ENCODE measurements around the gene SCAMP4.
A peak's percentile ranks its signal among the peaks of the same experiment; 100 is the strongest.
"Not testable (repeated sequence)": the region's sequence is repeated elsewhere in the genome, so short reads cannot be mapped to it uniquely, and the experiment has no call there.

Gene SCAMP4

DNA sequence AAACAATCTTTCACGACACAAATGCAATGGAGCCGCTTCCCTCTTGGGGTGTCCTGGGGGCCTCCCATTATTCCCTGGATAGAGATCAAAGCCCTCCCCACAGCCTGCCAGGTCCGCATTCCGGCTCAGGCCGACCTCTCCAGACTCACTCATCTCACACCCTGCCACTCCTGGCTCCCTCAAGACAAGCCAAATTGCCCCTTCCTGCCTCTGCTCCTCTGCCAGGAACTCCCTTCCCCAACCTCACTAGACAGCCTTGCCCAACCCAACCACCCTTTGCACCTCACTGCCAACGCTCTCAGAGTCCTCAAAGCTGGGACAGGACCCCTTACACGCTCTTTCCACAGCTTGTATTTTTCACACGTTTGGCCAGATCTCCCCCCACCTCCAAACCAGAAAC lies 21.4 kb upstream of the SCAMP4 start:
- DNase-seq = no peak

- DNase-seq = no peak
Measured at GRCh38 chr19:1884291-1884718, 20.9 kb upstream of the SCAMP4 start.

DNA sequence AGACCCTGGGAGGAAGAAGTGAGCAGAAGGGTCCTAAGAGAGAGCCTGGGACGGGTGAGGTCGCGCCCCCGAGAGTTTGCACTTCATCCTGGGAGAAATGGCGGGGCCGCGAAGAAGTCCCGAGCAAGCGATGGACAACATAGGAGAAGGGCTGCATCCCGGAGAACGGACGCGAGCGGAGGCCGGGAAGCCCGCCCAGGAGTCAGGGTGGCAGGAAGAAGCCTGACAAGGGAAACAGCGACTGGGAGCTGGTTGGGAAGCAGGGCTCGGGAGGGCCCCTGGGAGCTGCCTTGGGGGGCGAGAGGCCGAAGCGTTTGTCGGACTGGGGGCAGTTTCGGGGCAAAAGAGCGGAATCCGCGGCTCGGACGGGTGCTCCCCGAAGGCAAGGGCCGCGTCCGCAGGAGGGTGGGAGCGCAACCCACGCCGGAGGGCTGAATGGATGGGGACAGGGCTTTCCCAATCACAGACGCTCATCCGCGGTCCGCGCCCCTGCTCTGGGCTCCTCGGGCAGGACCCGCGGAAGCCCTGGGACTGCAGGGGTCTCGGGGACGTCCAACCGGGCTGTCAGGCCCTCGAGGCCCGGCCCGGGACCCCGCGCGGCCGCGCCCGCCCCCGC lies 20.4 kb upstream of the SCAMP4 start:
- DNase-seq = no peak

- peak; percentile 86 for DNase-seq
Measured at GRCh38 chr19:1885398-1886119, 19.6 kb upstream of the SCAMP4 start, which contains the start of gene ABHD17A. TSS of gene ABHD17A (minus strand) at chr19:1885496. CDS start at chr19:1881566, 3,930 bp downstream.

DNA sequence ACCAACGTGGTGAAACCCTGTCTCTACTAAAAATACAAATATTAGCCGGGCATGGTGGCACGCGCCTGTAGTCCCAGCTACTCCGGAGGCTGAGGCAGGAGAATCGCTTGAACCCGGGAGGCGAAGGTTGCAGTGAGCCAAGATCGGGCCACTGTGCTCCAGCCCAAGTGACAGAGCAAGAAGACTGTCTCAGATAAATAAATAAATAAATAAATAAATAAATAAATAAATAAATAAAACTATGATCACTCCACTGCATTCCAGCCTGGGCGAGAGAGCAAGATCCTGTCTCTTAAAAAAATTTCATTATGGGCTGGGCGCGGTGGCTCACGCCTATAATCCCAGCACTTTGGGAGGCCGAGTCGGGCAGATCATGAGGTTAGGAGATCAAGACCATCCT lies 18.8 kb upstream of the SCAMP4 start:
- DNase-seq = not testable (repeated sequence)

DNA sequence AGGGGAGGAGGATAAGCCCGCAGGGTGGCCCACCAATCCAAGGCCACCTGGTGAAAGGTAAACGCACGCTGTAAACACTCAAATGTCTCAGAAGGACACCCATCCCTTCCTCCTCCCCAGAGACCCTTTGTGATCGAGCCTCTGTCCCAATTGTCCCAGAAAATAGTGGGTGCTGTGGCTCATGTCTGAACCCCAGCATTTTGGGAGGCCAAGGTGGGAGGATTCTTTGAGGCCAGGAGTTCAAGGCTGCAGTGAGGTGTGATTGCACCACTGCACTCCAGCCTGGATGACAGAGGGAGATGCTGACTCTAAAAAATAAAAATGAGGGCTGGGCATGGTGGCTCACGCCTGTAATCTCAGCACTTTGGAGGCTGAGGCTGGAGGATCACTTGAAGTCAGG lies 16.8 kb upstream of the SCAMP4 start:
- no peak for DNase-seq

DNA sequence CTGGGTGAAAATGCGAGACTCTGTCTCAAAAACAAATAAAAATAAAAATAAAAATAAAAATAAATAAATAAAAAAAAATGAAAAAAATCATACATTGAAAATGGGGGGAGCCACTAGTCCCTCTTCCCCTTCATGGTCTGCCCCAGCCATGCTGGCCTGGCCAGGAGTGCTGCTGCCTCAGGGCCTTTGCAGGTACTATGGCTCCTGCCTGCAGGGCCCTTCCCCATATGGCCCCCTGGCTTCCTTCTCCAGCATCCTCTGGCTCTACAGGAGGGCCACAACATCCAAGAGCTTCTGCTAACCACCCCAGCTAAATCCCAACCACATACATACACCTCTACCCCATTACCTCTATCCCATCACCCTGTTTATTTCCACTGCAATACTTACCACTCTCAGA lies 15.3 kb upstream of the SCAMP4 start:
- no peak for DNase-seq

GRCh38 chr19:1893791-1894190 lies 11.4 kb upstream of the SCAMP4 start:
- DNase-seq = no peak

GRCh38 chr19:1896508-1896907 lies 8.7 kb upstream of the SCAMP4 start:
- no peak for DNase-seq

DNA sequence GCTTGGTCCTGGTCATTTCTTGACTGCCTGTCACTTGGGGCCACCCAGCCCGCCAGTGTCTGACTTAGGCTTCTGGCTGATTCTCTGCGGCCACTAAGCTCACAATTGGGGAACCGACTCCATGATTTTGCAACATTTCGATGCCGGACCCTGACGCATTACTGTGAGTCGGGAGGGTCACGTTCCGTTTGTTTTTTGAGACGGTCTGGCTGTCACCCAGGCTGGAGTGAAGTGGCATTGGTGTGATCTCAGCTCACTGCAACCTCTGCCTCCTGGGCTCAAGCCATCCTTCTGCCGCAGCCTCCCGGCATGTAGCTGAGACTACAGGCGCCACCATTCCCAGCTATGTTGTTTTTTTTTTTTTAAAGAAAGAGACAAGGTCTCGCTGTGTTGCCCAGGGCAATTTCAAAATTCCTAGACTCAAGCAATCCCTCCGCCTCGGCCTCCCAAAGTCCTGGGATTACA lies 3.2 kb upstream of the SCAMP4 start:
- DNase-seq = no peak

DNA sequence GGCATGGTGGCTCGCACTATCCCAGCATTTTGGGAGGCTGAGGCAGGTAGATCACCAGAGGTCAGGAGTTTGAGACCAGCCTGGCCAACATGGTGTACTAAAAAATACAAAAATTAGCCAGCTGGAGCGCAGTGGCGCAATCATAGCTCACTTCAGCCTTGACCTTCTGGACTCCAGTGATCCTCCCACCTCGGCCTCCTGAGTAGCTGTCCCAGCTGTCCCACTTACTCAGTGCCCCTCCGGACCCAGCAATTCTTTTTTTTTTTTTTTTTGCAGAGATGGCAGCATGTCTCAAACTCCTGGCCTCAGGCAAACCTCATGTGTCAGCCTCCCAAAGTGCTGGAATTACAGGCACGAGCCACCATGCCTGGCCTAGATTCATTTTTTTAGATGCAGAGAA lies 2.3 kb upstream of the SCAMP4 start:
- no peak for DNase-seq

GRCh38 chr19:1904860-1905109 lies 414 bp upstream of the SCAMP4 start:
- DNase-seq = no peak

DNA sequence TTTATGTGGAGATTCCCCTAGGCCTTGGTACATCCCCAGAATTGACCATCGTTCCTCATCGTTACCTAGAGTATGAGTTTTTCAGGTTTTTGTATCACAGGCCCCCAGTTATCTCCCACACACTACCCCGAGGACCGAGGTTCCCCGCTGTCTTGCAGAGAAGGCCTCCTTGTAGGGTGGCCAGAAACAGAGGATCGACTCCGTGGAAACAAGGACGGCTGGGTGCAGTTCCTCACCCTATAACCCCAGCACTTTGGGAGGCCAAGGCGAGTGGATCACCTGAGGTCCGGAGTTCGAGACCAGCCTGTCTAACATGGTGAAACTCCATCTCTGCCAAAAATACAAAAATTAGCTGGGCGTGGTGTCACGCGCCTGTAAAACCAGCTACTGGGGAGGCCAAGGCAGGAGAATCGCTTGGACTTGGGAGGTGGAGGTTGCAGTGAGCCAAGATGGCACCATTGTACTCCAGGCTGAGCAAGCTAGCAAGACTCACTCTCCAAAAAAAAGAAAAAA lies 720 bp downstream of the SCAMP4 start:
- no peak for DNase-seq

- DNase-seq = no peak
Measured at GRCh38 chr19:1906985-1907562, 1.9 kb downstream of the SCAMP4 start.

DNA sequence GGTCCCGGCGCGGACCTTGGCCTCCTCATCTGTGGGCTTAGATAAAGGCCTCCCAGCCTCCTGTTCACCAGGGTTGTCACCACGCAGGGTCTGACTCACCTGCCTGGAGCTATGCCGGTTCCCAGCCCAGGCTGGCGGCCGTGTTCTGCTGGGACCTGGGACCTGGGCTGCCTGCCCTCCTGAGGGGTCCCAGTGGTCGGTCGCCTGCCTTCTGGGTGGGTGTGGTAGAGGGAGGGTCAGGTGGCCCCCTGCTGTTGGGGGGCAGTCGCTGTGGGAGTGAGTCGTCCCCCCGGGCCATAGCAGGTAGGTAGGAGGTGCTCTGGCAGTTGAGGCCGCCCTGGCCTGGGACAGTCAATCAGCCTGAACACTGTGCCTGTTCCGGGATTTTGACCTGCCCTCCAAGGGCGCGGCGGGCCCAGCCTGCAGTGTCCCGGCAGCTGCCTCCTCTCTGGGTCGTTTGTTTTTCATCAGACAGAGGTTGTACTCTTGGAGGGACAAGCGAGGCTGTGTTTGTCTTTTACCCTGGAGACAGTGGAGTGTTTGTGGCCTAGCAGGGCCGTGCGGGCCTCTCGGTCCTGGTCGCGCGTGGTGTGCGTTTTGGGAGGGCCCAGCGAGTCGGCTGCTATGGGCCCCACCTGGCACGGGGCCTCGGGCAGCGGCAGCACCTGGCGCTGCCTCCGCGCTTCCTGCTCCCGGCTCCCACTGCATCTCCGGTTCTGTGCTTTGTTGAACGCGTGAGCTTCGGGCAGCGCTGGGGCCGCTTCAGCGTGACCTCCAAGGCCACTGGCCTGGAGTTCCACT lies 2.6 kb downstream of the SCAMP4 start:
- DNase-seq = no peak

- no peak for DNase-seq
Measured at GRCh38 chr19:1908364-1908678, 3.1 kb downstream of the SCAMP4 start.

- DNase-seq = no peak
Measured at GRCh38 chr19:1909761-1910080, 4.5 kb downstream of the SCAMP4 start.

DNA sequence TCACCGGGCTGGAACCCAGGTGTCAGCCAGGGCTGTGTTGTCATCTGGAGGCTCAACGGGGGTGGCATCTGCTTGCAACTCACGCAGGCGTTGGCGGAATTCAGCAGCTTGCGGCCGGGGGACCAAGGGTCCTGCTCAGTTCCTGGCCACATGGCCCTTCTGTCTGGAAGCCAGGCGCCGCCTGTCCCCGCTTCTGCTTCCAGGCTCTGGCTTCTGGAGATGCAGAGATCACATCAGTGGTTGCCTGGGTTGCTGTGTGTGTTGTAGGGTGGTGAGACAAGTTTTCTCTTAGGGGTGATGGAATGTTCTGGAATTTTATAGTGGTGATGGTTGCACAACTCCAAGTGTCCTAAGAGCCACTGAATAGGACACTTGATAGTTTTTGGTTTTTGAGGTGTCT lies 5.0 kb downstream of the SCAMP4 start:
- DNase-seq = no peak

GRCh38 chr19:1911098-1911497 lies 5.9 kb downstream of the SCAMP4 start:
- DNase-seq = no peak

GRCh38 chr19:1911995-1912394 lies 6.8 kb downstream of the SCAMP4 start:
- DNase-seq = no peak

DNA sequence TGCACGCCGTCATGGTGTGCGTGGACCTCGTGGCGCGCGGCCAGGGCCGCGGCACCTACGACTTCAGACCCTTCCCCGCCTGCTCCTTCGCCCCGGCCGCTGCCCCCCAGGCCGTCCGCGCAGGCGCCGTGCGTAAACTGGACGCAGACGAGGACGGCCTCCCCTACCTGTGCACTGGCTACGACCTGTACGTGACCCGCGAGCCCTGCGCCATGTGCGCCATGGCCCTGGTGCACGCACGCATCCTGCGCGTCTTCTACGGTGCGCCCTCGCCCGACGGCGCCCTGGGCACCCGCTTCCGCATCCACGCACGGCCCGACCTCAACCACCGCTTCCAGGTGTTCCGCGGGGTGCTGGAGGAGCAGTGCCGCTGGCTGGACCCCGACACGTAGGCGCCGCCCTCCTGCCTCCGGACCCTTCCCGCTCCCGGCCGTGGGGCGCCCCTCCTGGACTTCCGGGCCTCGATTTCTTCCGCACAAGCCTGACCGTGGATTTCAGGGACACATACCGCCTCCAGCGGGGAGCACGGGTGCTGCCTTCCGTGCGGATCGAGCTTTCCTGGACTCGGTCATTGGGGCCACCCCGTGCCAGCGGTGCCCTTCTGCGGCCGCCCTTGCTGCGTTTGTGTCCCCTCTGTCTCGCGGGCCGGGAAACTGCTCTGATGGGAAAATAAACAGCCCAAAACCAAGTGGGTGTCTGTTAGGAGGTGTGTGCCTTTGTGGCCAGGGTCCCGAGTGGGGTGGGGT lies 7.7 kb downstream of the SCAMP4 start:
- no peak for DNase-seq

- DNase-seq = no peak
Measured at GRCh38 chr19:1913781-1914577, 8.8 kb downstream of the SCAMP4 start.

Data from NCI-H1436 (cell line).